Measurements from ENCODE around the gene INPP5D. TPM values are rescaled to one million over a fixed set of nuclear protein-coding genes. Genes with fewer than 3 reads are reported as not detected.
"Not testable (repeated sequence)": the region's sequence is repeated elsewhere in the genome, so short reads cannot be mapped to it uniquely, and the experiment has no call there.

Gene INPP5D
- polyA plus RNA-seq, 1 donor from 2014 or later = 220 TPM

DNA sequence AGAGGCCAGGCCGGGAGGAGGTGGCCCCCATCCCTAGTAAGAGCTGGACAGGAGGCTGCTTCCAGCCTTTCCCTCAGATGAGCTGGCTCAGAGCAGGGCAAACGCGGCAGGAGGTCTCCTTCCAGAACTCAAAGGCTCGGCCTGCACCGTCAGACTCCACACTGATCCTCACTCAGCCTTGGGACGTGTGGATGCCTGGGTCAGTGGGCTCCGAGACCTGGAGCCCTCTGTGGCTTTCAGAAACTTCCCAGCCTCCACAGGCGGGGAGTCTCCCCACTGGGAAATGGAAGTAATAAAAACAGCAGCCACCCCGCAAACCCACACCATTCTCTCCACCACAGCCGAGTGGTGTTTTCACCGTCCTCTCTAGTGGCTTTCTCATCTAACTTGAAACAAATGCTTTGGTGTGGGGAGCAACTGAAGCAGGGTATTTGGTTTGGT lies 54.3 kb downstream of the INPP5D start:
- peaks cover 48 to 61% (median 59%) of the 10 kb centered on the region in 3 donors for H3K4me1 Mint-ChIP-seq
- H3K4me3 Mint-ChIP-seq = peak overlapping the region in 1 of 4 donors; percentile 75

DNA sequence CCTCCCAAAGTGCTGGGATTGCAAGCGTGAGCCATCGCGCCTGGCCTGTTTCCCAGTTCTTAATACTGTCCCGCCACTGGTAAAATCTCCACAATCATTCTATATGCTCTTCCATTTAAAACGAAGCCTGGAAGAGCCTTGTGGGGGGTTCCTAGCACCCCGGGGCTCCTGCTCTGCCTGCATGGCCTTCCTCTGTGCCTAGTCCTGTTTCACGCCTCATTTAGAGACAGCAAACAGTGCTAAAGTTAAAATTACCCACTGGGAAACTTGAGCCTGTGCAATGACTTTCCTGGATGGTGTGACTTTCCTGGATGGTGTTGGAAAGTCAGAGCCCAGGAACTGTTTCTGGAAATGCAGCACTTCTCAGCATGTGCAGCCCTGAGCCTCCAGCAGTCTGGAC lies 55.0 kb downstream of the INPP5D start:
- Mint-ChIP-seq H3K27ac (peak overlapping the region; percentile 61 to 91 (median 89)), H3K27me3 (no peaks in the 10 kb centered on the region), H3K9me3 (no peaks in the 10 kb centered on the region), H3K36me3 (no peaks in the 10 kb centered on the region), H3K4me1 (peaks cover 49 to 64% (median 60%) of the 10 kb centered on the region in 3 donors), H3K4me3 (peak overlapping the region in 2 of 4 donors; percentile 75 to 78)

More for the DNA sequence above, 54.3 kb downstream of the INPP5D start:
- Mint-ChIP-seq H3K27me3 (no peaks in the 10 kb centered on the region), H3K27ac (peak overlapping the region; percentile 61 to 96 (median 80)), H3K9me3 (no peaks in the 10 kb centered on the region), H3K36me3 (no peaks in the 10 kb centered on the region)

DNA sequence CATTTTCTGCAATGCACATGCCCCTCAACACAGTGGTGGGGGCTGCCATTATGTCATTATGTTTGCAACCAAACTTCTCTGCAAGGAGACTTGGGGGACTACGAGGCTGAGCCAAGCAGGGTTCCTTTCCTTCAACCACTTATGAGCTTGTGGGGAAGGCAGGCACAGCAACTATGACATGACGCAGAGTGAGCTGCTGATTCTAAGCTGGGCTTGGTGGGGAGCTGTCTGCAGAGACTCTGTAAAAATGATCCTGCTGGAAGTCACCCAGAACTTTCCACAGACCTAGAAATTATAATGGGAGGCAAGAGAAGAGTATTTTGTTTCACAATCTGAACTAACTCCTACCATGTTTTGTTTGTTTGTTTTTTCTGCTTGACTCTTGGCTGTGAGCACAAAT lies 55.6 kb downstream of the INPP5D start:
- no peaks in the 10 kb centered on the region for H3K36me3 Mint-ChIP-seq
- H3K4me1 Mint-ChIP-seq = peaks cover 53 to 65% (median 61%) of the 10 kb centered on the region in 3 donors
- peak overlapping the region in 2 of 4 donors; percentile 34 to 74 for H3K4me3 Mint-ChIP-seq
- no peaks in the 10 kb centered on the region for H3K27me3 Mint-ChIP-seq
- H3K9me3 Mint-ChIP-seq = no peaks in the 10 kb centered on the region
- peak overlapping the region; percentile 61 to 91 (median 89) for H3K27ac Mint-ChIP-seq

GRCh38 chr2:233116946-233117345 lies 56.8 kb downstream of the INPP5D start:
- H3K9me3 Mint-ChIP-seq = no peaks in the 10 kb centered on the region
- H3K4me1 Mint-ChIP-seq = peaks cover 44 to 61% (median 58%) of the 10 kb centered on the region in 3 donors
- no peaks in the 10 kb centered on the region for H3K27me3 Mint-ChIP-seq
- H3K36me3 Mint-ChIP-seq = no peaks in the 10 kb centered on the region
- H3K27ac Mint-ChIP-seq = peak overlapping the region; percentile 61 to 95 (median 76)
- H3K4me3 Mint-ChIP-seq = peak overlapping the region in 3 of 4 donors; percentile 23 to 78 (median 71)

DNA sequence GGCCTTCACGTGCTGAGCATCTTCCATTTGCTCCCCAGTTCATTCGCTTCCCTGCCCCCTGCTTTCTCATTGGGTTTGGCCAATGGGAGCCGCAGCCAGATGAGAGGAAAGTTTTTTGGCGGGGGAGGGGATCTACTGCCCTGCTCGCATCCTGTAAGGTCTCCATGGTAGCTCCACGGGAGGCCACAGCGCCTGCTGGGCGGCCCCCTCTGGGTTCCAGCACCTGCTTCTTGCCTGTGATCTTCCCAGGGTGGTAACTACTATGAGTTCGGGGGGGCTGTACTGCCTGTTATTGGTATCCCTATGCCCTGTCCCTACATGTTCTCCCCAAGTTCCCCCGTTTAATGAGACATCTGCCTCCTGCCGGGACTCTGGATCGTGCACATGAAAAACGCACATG lies 57.2 kb downstream of the INPP5D start:
- Mint-ChIP-seq H3K36me3 (no peaks in the 10 kb centered on the region), H3K27me3 (no peaks in the 10 kb centered on the region), H3K4me3 (peak overlapping the region in 3 of 4 donors; percentile 17 to 78 (median 58)), H3K9me3 (no peaks in the 10 kb centered on the region), H3K4me1 (peaks cover 44 to 62% (median 61%) of the 10 kb centered on the region in 3 donors), H3K27ac (peak overlapping the region; percentile 46 to 95 (median 61))

- H3K4me3 Mint-ChIP-seq = peak overlapping the region in 3 of 4 donors; percentile 39 to 85 (median 52)
- no peaks in the 10 kb centered on the region for H3K9me3 Mint-ChIP-seq
- peak overlapping the region; percentile 61 to 95 (median 73) for H3K27ac Mint-ChIP-seq
- no peaks in the 10 kb centered on the region for H3K27me3 Mint-ChIP-seq
- no peaks in the 10 kb centered on the region for H3K36me3 Mint-ChIP-seq
- H3K4me1 Mint-ChIP-seq = peaks cover 47 to 63% (median 60%) of the 10 kb centered on the region in 3 donors
These were observed 57.9 kb downstream of the INPP5D start for GRCh38 chr2:233117811-233118647.

DNA sequence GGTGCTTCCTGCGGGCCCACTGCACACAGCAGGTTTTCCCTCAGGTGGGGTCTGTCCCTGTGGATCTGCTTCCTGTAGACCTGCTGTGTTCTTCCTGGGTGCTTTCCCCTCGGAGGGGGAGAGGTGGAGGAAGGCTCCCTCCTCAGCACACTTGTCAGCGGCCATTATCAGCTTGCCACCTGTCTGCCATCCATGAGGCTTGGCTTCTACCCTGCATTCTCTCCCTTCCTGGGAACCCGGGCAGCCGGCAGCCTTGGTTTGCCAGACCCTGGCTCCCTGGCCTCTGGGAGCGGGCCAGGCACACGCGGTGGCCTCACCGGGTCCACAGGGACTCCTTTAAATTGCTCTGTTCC lies 58.5 kb downstream of the INPP5D start:
- peak overlapping the region in 3 of 4 donors; percentile 52 to 85 (median 57) for H3K4me3 Mint-ChIP-seq
- peaks cover 0 to 2% (median 0%) of the 10 kb centered on the region in 3 donors for H3K9me3 Mint-ChIP-seq
- peak overlapping the region in 2 of 3 donors; percentile 61 to 95 for H3K27ac Mint-ChIP-seq
- peaks cover 41 to 61% (median 57%) of the 10 kb centered on the region in 3 donors for H3K4me1 Mint-ChIP-seq
- no peaks in the 10 kb centered on the region for H3K27me3 Mint-ChIP-seq
- H3K36me3 Mint-ChIP-seq = no peaks in the 10 kb centered on the region

- Mint-ChIP-seq H3K36me3 (no peaks in the 10 kb centered on the region), H3K27ac (peak overlapping the region in 2 of 3 donors; percentile 9 to 61), H3K27me3 (no peaks in the 10 kb centered on the region), H3K4me3 (peak overlapping the region in 1 of 4 donors; percentile 52), H3K9me3 (peaks cover 0 to 3% (median 0%) of the 10 kb centered on the region in 3 donors), H3K4me1 (peaks cover 40 to 62% (median 56%) of the 10 kb centered on the region in 3 donors)
These were observed 59.0 kb downstream of the INPP5D start for GRCh38 chr2:233119123-233119522.

GRCh38 chr2:233119806-233120205 lies 59.7 kb downstream of the INPP5D start:
- Mint-ChIP-seq H3K27ac (peak overlapping the region in 2 of 3 donors; percentile 9 to 61), H3K4me1 (peaks cover 46 to 67% (median 61%) of the 10 kb centered on the region in 3 donors), H3K9me3 (peaks cover 0 to 3% (median 0%) of the 10 kb centered on the region in 3 donors), H3K4me3 (peak overlapping the region in 2 of 4 donors; percentile 27 to 52), H3K27me3 (no peaks in the 10 kb centered on the region), H3K36me3 (no peaks in the 10 kb centered on the region)

DNA sequence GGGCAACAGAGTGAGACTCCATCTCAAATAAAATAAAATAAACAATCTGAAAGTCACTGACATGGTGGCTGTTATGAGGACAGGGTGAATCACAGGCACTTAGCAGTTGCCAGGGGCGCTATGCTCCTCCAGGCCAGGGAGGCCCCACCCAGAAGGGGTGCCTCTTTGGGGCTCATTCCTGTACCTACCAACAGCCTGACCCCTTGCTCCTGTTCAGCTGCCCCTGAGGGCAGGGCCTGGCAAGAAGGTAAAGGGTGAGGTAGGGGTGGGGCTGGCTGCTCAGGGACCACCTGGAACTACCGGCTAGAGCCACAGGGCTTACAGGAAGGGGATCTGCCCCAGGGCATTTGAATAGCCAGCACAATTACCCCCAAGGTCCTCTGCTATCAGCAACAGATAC lies 60.3 kb downstream of the INPP5D start:
- peaks cover 0 to 3% (median 0%) of the 10 kb centered on the region in 3 donors for H3K9me3 Mint-ChIP-seq
- peak overlapping the region; percentile 9 to 86 (median 42) for H3K27ac Mint-ChIP-seq
- H3K4me1 Mint-ChIP-seq = peaks cover 44 to 64% (median 63%) of the 10 kb centered on the region in 3 donors
- peaks cover 1% of the 10 kb centered on the region for H3K36me3 Mint-ChIP-seq
- H3K27me3 Mint-ChIP-seq = no peaks in the 10 kb centered on the region
- peak overlapping the region in 3 of 4 donors; percentile 8 to 40 (median 22) for H3K4me3 Mint-ChIP-seq

DNA sequence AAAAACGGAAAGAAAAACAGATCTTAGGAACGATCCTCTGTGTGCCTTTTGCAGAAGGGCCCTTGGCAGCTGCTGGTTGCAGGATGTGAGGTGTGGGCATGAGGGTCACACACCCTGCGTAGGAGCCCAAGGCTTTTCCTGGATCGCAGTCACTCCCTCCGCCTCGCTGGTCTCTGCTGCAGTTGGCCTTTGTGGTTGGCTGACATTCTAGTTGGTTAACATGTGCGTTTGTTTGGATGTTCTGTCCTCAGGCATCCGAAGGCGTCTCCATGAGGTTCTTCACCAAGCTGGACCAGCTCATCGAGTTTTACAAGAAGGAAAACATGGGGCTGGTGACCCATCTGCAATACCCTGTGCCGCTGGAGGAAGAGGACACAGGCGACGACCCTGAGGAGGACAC lies 61.7 kb downstream of the INPP5D start:
- H3K27me3 Mint-ChIP-seq = no peaks in the 10 kb centered on the region
- H3K4me1 Mint-ChIP-seq = peaks cover 41 to 56% (median 51%) of the 10 kb centered on the region in 3 donors
- peaks cover 1% of the 10 kb centered on the region for H3K36me3 Mint-ChIP-seq
- H3K27ac Mint-ChIP-seq = peak overlapping the region in 2 of 3 donors; percentile 95 to 99
- H3K4me3 Mint-ChIP-seq = peak overlapping the region in 1 of 4 donors; percentile 58
- H3K9me3 Mint-ChIP-seq = peaks cover 0 to 3% (median 0%) of the 10 kb centered on the region in 3 donors

DNA sequence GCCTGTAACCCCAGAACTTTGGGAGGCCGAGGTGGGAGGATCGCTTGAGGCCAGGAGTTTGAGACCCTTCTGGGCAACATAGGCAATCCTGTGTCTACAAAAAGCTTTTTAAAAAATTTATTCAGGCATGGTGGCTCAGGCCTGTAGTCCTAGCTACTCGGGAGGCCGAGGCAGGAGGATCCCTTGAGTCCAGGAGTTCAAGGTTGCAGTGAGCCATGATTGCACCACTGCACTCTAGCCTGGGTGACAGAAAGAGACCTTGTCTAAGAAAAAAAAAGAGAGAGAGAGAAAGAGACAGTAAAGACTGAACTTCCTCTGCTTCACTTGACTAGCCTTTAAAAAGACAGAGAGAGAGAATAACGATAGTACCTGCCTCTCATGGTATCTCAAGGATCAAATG lies 62.4 kb downstream of the INPP5D start:
- peaks cover 1% of the 10 kb centered on the region for H3K36me3 Mint-ChIP-seq
- H3K27ac Mint-ChIP-seq = peak overlapping the region; percentile 63 to 99 (median 95)
- H3K4me3 Mint-ChIP-seq = peak overlapping the region in 2 of 4 donors; percentile 59 to 73
- peaks cover 34 to 50% (median 46%) of the 10 kb centered on the region in 3 donors for H3K4me1 Mint-ChIP-seq
- H3K9me3 Mint-ChIP-seq = peaks cover 0 to 3% (median 0%) of the 10 kb centered on the region in 3 donors
- no peaks in the 10 kb centered on the region for H3K27me3 Mint-ChIP-seq

DNA sequence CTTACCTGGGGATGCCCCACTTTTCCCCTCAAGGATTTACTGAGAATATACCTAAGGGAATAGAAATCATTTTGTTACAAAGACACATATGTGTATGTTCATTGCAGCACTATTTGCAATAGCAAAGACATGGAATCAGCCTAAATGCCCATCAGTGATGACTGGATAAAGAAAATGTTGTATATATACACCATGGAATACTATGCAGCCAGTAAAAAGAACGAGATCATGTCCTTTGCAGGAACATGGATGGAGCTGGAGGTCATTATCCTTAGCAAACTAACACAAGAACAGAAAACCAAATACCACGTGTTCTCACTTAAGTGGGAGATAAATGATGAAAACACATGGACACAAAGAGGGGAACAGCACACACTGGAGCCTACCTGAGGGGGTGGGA lies 63.4 kb downstream of the INPP5D start:
- H3K4me1 Mint-ChIP-seq = peaks cover 32 to 40% (median 36%) of the 10 kb centered on the region in 3 donors
- not testable (repeated sequence) for H3K27me3 Mint-ChIP-seq, H3K9me3 Mint-ChIP-seq, H3K36me3 Mint-ChIP-seq
- H3K4me3 Mint-ChIP-seq = peak overlapping the region; percentile 27 to 87 (median 68)
- peak overlapping the region; percentile 66 to 99 (median 95) for H3K27ac Mint-ChIP-seq

DNA sequence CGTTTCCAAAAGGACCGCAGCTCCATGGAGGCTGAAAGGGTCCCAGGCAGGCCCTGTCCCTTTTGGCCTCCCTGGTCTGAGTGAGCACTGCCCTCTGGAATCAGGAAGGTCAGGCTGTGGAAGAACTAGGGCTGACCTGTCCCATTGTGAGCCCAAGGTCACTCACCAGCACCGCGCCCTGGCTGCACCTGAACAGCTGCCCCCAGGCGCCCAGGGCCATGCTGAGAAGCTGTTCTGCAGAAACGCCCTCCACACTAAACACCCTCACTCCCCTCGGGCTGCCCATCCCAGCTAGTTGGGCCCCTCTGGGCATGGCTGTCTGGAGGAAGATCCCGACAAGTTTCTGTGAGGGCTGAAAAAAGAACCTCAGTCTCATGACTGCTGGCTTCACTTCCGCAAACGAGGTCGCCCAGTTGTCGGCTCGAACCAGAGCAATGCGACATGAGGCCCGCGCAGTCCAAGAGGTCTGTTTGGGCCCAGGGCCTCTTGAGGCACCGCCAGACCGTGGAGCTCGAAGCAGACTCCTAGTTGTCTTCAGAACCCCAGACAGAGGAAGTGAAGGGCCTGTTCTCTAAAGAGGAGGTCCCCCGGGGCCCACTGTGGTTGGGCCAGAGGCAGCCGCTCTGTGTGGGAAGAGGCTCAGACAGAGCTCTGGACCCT lies 64.4 kb downstream of the INPP5D start:
- peaks cover 1% of the 10 kb centered on the region for H3K36me3 Mint-ChIP-seq
- H3K9me3 Mint-ChIP-seq = peaks cover 0 to 3% (median 0%) of the 10 kb centered on the region in 3 donors
- H3K27ac Mint-ChIP-seq = peak overlapping the region; percentile 95 to 99 (median 95)
- no peaks in the 10 kb centered on the region for H3K27me3 Mint-ChIP-seq
- peak overlapping the region; percentile 66 to 94 (median 84) for H3K4me3 Mint-ChIP-seq
- peaks cover 23 to 33% (median 26%) of the 10 kb centered on the region in 3 donors for H3K4me1 Mint-ChIP-seq
